Measurements from ENCODE around the gene ING5.

DNA sequence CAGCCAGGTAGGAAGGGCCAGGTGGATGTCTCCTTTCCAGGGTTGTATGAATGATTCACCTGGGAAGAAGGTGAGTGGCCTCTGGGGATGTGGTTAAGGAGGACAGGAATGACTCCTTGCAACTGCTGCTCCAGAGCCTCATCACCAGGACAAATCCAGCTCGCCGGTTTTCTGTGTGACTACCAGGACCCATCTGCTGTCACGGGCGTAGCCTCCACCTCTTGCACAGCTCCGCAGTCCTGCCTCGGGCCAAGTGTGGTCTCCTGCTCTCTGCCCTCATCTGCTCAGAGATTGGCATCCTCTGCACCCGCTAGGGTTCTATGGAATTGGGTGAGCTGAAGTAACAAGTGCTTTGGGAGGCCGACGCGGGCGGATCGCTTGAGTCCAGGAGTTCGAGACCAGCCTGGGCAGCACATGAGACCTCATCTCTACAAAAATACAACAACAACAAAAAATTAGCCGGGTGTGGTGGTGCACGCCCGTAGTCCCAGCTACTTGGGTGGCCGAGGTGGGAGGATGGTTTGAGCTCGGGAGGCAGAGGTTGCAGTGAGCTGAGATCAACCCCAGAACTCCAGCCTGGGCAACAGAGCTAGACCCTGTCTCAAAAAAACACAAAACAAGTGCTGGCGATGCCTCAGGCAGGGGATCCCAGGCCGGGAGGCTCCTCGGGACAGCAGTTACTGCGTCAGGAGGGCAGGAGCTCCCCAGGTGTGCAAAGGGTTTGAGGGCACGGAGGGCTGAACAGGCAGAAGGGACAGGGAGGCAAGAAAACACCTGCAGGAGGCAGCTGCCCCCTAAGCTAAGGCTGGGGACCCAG is 31.8 kb downstream of the ING5 start:
- TF ChIP-seq, protein P1, sequence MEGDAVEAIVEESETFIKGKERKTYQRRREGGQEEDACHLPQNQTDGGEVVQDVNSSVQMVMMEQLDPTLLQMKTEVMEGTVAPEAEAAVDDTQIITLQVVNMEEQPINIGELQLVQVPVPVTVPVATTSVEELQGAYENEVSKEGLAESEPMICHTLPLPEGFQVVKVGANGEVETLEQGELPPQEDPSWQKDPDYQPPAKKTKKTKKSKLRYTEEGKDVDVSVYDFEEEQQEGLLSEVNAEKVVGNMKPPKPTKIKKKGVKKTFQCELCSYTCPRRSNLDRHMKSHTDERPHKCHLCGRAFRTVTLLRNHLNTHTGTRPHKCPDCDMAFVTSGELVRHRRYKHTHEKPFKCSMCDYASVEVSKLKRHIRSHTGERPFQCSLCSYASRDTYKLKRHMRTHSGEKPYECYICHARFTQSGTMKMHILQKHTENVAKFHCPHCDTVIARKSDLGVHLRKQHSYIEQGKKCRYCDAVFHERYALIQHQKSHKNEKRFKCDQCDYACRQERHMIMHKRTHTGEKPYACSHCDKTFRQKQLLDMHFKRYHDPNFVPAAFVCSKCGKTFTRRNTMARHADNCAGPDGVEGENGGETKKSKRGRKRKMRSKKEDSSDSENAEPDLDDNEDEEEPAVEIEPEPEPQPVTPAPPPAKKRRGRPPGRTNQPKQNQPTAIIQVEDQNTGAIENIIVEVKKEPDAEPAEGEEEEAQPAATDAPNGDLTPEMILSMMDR (IDR thresholded peaks at IDR 0.05; ENCODE audit: insufficient read depth, low read length, poor library complexity, severe bottlenecking) = no peak
- TF ChIP-seq EZH2phosphoT487 (conservative IDR thresholded peaks at IDR 0.05; ENCODE audit: low read length) = no peak
